AG08395 (cell line): ENCODE results near the gene EIF3A.
A peak's percentile ranks its signal among the peaks of the same experiment; 100 is the strongest.
"Not testable (repeated sequence)": the region's sequence is repeated elsewhere in the genome, so short reads cannot be mapped to it uniquely, and the experiment has no call there.

Experiments used
- DNase-seq: peaks from one replicate; pipeline ENCODE4 v3.0.0; 2012; ENCODE audit warnings: mixed read lengths, low spot score

EIF3A gene

GRCh38 chr10:119101366-119102098, 20.9 kb upstream of the EIF3A start:
- no peak for DNase-seq

GRCh38 chr10:119100434-119101238, 20.0 kb upstream of the EIF3A start:
- no peak for DNase-seq

GRCh38 chr10:119098576-119098975, 18.0 kb upstream of the EIF3A start:
- DNase-seq: no peak

GRCh38 chr10:119096641-119097415, 16.2 kb upstream of the EIF3A start:
- not testable (repeated sequence) for DNase-seq

GRCh38 chr10:119095640-119096039, 15.0 kb upstream of the EIF3A start:
- no peak for DNase-seq

GRCh38 chr10:119090968-119091367, 10.4 kb upstream of the EIF3A start:
- DNase-seq: peak; percentile 75

GRCh38 chr10:119090026-119090795, 9.6 kb upstream of the EIF3A start:
- DNase-seq: no peak

- DNase-seq: no peak
Observed at GRCh38 chr10:119087271-119087882, 6.8 kb upstream of the EIF3A start.

GRCh38 chr10:119084896-119085295, 4.3 kb upstream of the EIF3A start:
- no peak for DNase-seq

- DNase-seq: peak; percentile 94
Observed at GRCh38 chr10:119079599-119080520, 757 bp downstream of the EIF3A start.

- no peak for DNase-seq
Observed at GRCh38 chr10:119078422-119079179, 2.0 kb downstream of the EIF3A start.

GRCh38 chr10:119073584-119073983, 7.0 kb downstream of the EIF3A start:
- DNase-seq: no peak

GRCh38 chr10:119070395-119071165, 10.0 kb downstream of the EIF3A start:
- no peak for DNase-seq

GRCh38 chr10:119061926-119062325, 18.7 kb downstream of the EIF3A start:
- DNase-seq: no peak

GRCh38 chr10:119061352-119061751, 19.3 kb downstream of the EIF3A start:
- no peak for DNase-seq

- no peak for DNase-seq
Observed at GRCh38 chr10:119060107-119060506, 20.5 kb downstream of the EIF3A start.

GRCh38 chr10:119059557-119059956, 21.1 kb downstream of the EIF3A start:
- DNase-seq: no peak

- no peak for DNase-seq
Observed at GRCh38 chr10:119058010-119058409, 22.6 kb downstream of the EIF3A start.

- DNase-seq: no peak
Observed at GRCh38 chr10:119055472-119055871, 25.1 kb downstream of the EIF3A start.
